ENCODE data around the gene TNFRSF12A. TPM values are rescaled to one million over a fixed set of nuclear protein-coding genes. Genes with fewer than 3 reads are reported as not detected.

Gene TNFRSF12A
- total and polyA plus RNA-seq, 2 of the 13 experiments (the other 11 are each of a cell fraction or from before 2014, with no cell fraction given) = 61.9 to 66.0 TPM

GRCh38 chr16:3045758-3046640 is 25.8 kb downstream of the TNFRSF12A start, which contains the start of gene MMP25:
Gene MMP25, plus strand, starts transcription at chr16:3046561. Its CDS starts 357 bp downstream, at chr16:3046918.
- intact Hi-C loops (cut with micrococcal nuclease; ENCODE audit: unreplicated experiment) = no loop called here
- Histone ChIP-seq H3K36me3 (replicated peaks in 1 of 2; ENCODE audit: control insufficient read depth in 1 of 2, insufficient read depth in 2 of 2, low read length in 2 of 2) (no peaks in the 10 kb centered on the region), H3K27me3 (ENCODE audit: control insufficient read depth in 1 of 2, insufficient read depth in 2 of 2, low read length in 2 of 2) (peaks cover 10 to 77% of the 10 kb centered on the region in 2 experiments), H3K9ac (ENCODE audit: insufficient read depth, low read depth, low read length) (no peak within 1 kb of the TSS), H3K79me2 (ENCODE audit: insufficient read depth, low read length) (no peaks in the 10 kb centered on the region), H3K4me1 (ENCODE audit: insufficient read depth, low read length) (peaks cover 25% of the 10 kb centered on the region), H4K20me1 (ENCODE audit: insufficient read depth, low read length) (no peaks in the 10 kb centered on the region), H2AFZ (ENCODE audit: low read length) (no peak within 1 kb of the TSS), H3K4me3 (replicated peaks in 1 of 3; ENCODE audit: insufficient read depth in 1 of 3, low read depth in 2 of 3, low read length in 3 of 3) (peak within 1 kb of the TSS; percentile 42 to 67 (median 48); a peak in 5 of 6 replicates), H3K27ac (ENCODE audit: extremely low read length, insufficient read depth, low read length) (no peak within 1 kb of the TSS), H3K4me2 (ENCODE audit: low read depth, low read length) (peak within 1 kb of the TSS; percentile 88), H3K9me3 (ENCODE audit: low read length) (no peaks in the 10 kb centered on the region)
- ChIA-PET POLR2A (interaction anchor here (0.8 to 1.4 kb wide), 6 partner anchors 13 to 46 kb away, joined by 3 to 7 read pairs (median 4); no protein-coding TSS in a partner anchor), CTCF (ENCODE audit: low intra/inter-chr PET ratio, low total read pairs) (no interaction called here)
- FAIRE-seq (no peak), DNase-seq (ENCODE audit: low spot score) (no peak), ATAC-seq (peak; percentile 59)
- WGBS (ENCODE audit: low lambda C conversion rate) = 11% methylated on average over 30 of the region's 86 CpGs
- no TSS peak for BruUV-seq (replicated peaks)
- in situ Hi-C loops (cut with HindIII; ENCODE audit: extremely low pct_ligation_motif_present, low pct_unique_long_range_greater_than_20kb) = no loop called here
- 0 out of 2 replicates have a peak, but pooled peaks have one; percentile 30 for TF ChIP-seq MXD1 (CRISPR knock-in tag; IDR thresholded peaks at IDR 0.05)
- TF ChIP-seq ZFP36L2 (CRISPR knock-in tag; IDR thresholded peaks at IDR 0.05) = no peak
- TF ChIP-seq CREM (IDR thresholded peaks at IDR 0.05) = no peak
- TF ChIP-seq CREM (CRISPR knock-in tag; IDR thresholded peaks at IDR 0.05) = no peak
- no peak for TF ChIP-seq ISL2 (CRISPR knock-in tag; IDR thresholded peaks at IDR 0.05)
- peak; percentile 15 for TF ChIP-seq HNRNPK (IDR thresholded peaks at IDR 0.05; ENCODE audit: low read depth, low read length, poor library complexity, severe bottlenecking)
- peak; percentile 24 for TF ChIP-seq AGO1 (IDR thresholded peaks at IDR 0.05; ENCODE audit: low read depth, low read length, poor library complexity, severe bottlenecking)
- no peak for TF ChIP-seq STAT5B (CRISPR knock-in tag; IDR thresholded peaks at IDR 0.05)
- TF ChIP-seq EEA1 (CRISPR knock-in tag; IDR thresholded peaks at IDR 0.05; ENCODE audit: borderline replicate concordance) = no peak
- no peak for TF ChIP-seq ZNF598 (CRISPR knock-in tag; IDR thresholded peaks at IDR 0.05; ENCODE audit: borderline replicate concordance)
- no peak for TF ChIP-seq LCORL (IDR thresholded peaks at IDR 0.05)
- 0 out of 2 replicates have a peak, but pooled peaks have one; percentile 27 for TF ChIP-seq LCORL (CRISPR knock-in tag; IDR thresholded peaks at IDR 0.05)
- 0 out of 2 replicates have a peak, but pooled peaks have one; percentile 13 for TF ChIP-seq MNT (IDR thresholded peaks at IDR 0.05)
- TF ChIP-seq TAF15 (IDR thresholded peaks at IDR 0.05; ENCODE audit: low read depth, low read length, poor library complexity, severe bottlenecking) = no peak
- no peak for TF ChIP-seq ZBTB7A (CRISPR knock-in tag; IDR thresholded peaks at IDR 0.05)
- TF ChIP-seq, protein P1, sequence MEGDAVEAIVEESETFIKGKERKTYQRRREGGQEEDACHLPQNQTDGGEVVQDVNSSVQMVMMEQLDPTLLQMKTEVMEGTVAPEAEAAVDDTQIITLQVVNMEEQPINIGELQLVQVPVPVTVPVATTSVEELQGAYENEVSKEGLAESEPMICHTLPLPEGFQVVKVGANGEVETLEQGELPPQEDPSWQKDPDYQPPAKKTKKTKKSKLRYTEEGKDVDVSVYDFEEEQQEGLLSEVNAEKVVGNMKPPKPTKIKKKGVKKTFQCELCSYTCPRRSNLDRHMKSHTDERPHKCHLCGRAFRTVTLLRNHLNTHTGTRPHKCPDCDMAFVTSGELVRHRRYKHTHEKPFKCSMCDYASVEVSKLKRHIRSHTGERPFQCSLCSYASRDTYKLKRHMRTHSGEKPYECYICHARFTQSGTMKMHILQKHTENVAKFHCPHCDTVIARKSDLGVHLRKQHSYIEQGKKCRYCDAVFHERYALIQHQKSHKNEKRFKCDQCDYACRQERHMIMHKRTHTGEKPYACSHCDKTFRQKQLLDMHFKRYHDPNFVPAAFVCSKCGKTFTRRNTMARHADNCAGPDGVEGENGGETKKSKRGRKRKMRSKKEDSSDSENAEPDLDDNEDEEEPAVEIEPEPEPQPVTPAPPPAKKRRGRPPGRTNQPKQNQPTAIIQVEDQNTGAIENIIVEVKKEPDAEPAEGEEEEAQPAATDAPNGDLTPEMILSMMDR (CRISPR knock-in tag; IDR thresholded peaks at IDR 0.05) = no peak
- TF ChIP-seq, protein P2, sequence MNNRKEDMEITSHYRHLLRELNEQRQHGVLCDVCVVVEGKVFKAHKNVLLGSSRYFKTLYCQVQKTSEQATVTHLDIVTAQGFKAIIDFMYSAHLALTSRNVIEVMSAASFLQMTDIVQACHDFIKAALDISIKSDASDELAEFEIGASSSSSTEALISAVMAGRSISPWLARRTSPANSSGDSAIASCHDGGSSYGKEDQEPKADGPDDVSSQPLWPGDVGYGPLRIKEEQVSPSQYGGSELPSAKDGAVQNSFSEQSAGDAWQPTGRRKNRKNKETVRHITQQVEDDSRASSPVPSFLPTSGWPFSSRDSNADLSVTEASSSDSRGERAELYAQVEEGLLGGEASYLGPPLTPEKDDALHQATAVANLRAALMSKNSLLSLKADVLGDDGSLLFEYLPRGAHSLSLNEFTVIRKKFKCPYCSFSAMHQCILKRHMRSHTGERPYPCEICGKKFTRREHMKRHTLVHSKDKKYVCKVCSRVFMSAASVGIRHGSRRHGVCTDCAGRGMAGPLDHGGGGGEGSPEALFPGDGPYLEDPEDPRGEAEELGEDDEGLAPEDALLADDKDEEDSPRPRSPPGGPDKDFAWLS (CRISPR knock-in tag; IDR thresholded peaks at IDR 0.05; ENCODE audit: borderline replicate concordance) = no peak

All from HepG2 (cell line).